ENCODE data around the gene ATP8B1.
A peak's percentile ranks its signal among the peaks of the same experiment; 100 is the strongest.

The ATP8B1 gene

DNA sequence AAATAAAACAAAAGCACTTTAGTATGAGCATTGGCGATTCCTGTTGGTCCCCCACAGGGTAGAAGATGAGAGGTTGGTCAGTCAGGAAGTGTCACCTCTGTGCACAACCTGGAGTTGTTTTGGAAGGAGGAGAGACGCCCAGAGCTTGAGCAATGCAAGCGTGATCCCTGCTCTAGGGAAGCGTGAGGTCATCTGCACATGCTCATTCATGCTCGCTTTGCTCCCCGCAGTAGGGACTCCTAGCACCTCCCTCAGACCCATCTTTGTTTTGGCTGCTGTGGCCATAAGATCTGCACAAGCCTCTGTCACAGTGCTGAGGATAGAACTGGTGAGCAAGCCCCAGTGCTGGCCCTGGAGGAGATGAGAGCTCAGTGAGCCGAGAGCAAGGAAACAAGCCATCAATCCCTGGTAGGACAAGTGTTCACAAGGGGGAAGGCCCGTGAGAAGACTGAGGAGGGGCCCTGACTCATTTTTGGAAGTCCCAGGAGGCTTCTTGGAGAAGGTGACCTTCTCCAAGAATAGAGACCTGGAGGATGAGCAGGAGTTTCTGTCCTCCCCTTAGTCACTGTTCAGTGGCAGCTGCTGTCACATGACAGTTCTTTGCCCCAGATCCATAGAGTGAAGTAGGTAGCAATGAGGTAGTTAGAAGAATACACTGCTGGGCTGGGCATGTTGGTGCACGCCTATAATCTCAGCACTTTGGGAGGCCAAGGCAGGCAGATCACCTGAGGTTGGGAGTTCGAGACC, 13.3 kb upstream of the ATP8B1 start:
- peak in 1 of 2 donors; percentile 14 for DNase-seq

DNA sequence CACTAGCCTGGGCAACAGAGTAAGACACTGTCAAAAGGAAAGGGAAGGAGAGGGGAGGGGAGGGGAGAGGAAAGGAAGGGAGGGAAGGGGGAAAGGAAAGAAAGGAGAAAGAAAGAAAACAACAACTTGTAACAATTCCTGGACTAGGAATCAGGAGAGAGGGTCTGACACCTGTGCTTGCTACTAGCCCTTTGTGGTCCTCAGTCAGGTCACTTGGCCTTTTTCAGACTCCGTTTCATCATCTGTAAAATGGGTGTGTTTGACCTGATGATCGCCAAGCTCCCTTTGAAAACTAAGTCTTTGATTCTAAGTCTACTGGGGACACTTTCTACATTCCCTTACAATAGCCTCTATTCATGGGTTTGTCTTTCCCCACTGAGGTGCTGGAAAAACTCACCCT, 11.4 kb upstream of the ATP8B1 start:
- DNase-seq: no peak

- DNase-seq: no peak
Observed at GRCh38 chr18:57813245-57813644, 10.1 kb upstream of the ATP8B1 start.

GRCh38 chr18:57812126-57812477, 9.0 kb upstream of the ATP8B1 start:
- DNase-seq: no peak

DNA sequence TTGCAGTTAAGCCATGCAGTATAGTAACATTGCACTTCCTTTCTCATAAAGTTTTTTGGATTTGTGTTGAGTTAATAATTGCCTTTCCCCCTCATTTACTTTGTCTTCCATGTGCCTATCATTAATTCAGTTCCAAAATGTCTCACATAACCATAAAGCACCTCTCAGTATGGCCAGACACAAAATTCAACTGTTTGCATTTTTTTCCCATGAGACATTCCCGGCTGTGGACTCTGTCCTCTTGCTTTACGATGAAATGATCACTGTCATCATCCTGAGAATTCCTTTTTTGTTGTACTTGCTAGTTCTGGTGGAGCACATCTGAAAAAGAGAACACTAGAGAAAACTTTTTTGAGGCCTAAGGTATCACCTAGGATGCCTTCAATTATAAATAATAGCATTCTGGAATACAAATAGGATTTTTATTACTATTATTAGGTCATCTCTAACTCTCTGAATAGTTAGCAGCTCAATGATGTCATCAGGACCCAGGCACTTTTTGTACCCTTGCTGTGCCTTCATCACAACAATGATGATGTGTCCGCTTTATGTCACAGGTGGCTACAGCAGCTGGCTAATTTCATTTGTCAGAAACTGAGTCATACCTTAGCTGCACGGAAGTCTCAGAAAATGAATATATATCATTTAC, 8.5 kb upstream of the ATP8B1 start:
- no peak for DNase-seq

- DNase-seq: no peak
Observed at GRCh38 chr18:57809190-57809589, 6.1 kb upstream of the ATP8B1 start.

- no peak for DNase-seq
Observed at GRCh38 chr18:57807336-57808117, 4.4 kb upstream of the ATP8B1 start.

- DNase-seq: no peak
Observed at GRCh38 chr18:57806978-57807285, 3.8 kb upstream of the ATP8B1 start.

- peak; percentile 57 to 65 for DNase-seq
Observed at GRCh38 chr18:57806201-57806977, 3.3 kb upstream of the ATP8B1 start.

DNA sequence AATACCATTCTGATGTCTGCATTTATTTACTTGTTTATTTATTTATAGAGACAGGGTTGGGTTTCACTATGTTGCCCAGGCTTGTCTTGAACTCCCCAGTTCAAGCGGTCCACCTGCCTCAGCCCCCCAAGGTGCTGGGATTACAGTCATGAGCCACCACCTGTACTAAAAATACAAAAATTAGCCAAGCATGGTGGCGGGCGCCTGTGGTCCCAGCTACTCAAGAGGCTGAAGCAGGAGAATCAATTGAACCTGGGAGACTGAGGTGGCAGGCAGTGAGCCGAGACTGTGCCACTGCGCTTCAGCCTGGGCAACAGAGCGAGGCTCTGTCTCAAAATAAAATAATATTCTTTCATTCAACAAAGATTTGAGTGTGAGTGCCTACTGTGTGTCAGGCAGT, 2.0 kb upstream of the ATP8B1 start:
- no peak for DNase-seq

DNA sequence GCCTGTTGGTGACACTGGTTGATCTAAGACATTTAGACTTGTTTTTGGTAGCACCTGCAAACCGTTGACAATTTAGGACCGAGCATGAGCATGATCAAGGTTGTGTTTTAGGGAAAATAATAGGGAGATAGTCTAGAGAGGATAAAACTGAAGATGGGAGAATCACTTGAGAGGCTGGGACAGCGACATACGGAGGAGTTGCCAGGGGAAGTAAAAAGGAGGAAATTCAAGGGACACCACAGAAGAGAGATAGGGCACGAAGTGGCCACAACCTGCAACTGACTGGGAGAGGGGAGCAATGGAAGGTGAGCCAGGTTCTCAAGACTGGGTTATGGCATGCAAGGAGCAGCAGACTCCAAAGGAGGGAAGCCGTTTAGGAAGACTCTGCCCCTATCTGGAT, 1.4 kb upstream of the ATP8B1 start:
- peak in 1 of 2 donors; percentile 31 for DNase-seq

GRCh38 chr18:57802213-57803102, 657 bp downstream of the ATP8B1 start:
- DNase-seq: no peak

- no peak for DNase-seq
Observed at GRCh38 chr18:57801761-57802212, 1.3 kb downstream of the ATP8B1 start.

DNA sequence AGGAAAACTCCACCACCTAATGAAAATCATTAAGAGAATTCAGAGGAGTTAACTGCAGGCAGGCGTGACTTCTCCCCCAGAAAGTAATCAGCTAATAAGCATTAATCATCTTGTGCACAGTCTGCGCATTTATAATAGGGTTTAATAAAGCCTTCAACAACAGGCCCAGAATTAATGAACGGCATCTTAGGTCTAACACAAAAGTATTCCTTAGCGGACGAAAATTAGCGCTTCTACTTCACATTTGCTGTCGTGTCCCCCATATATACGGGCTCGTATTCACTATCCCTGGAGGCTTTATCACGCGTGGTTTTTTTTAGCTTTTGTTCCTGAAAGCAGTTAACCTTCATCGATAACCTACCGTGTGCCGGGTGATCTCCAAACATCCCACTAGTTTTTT, 1.8 kb downstream of the ATP8B1 start:
- DNase-seq: no peak

- no peak for DNase-seq
Observed at GRCh38 chr18:57798713-57799373, 4.3 kb downstream of the ATP8B1 start.

DNA sequence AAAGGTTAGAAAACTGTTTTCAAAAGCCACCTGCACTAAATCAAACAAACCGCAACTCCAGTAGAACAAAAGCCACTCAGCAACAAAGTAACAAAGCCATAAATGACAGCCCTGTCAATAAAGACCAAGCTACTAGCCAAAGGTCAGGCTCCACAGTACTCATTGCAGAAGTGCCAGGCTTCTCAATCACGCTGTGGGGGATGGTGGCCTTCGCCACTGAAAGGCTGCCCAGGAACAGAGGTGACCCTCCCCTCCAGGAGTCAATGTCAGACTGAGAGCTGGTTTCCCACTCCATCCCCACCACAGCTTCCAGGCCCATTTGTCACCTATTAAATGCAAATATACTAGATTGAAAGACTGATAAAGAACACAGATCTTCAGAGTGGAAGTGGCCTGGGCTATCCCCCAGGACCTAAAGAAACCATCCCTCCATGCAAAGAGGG, 5.9 kb downstream of the ATP8B1 start:
- DNase-seq: no peak

DNA sequence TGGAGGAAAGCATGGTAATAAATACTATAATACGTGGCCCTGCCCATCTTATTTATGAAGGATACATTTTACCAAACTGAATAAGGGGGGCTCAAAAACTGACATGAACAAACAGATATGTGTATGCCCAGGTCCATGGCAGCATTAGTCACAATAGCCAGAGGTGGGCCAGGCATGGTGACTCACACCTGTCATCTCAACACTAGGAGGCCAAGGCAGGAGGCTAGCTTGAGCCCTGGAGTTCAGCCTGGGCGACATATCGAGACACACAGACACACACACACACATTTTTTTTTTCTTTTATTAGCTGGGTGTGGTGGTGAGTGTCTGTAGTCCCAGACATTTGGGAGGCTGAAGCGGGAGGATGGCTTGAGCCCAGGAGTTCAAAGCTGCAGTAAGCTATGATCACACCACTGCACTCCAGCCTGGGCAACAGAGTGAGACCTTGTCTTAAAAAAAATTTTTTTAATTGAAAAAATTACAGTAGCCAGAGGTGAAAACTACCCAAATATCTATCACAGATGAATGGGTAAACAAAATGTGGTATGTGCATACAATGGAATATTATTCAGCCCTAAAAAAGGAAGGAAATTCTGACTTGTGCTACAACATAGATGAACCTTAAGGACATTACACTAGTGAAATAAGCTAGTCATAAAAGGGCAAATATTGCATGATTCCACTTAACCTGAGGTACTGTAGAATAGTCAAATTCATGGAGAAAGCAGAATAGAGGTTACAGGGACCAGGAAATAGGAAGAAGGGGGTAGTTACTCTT, 8.0 kb downstream of the ATP8B1 start:
- DNase-seq: no peak

- DNase-seq: no peak
Observed at GRCh38 chr18:57793302-57793986, 9.7 kb downstream of the ATP8B1 start.

- DNase-seq: no peak
Observed at GRCh38 chr18:57792631-57793301, 10.3 kb downstream of the ATP8B1 start.
